ENCODE results near the gene DSG2. TPM values are rescaled to one million over a fixed set of nuclear protein-coding genes. Genes with fewer than 3 reads are reported as not detected.

Gene DSG2
- total RNA-seq, 1 experiment from 2014 or later: 194 TPM

GRCh38 chr18:31558567-31558966, 60.6 kb downstream of the DSG2 start:
- H3K27ac Mint-ChIP-seq (ENCODE audit: unreplicated experiment): no peak overlapping the region

GRCh38 chr18:31562726-31563125, 64.7 kb downstream of the DSG2 start:
- Mint-ChIP-seq H3K4me1 (ENCODE audit: low read depth, unreplicated experiment) (no peaks in the 10 kb centered on the region), H3K27ac (ENCODE audit: unreplicated experiment) (no peak overlapping the region), H3K27me3 (ENCODE audit: unreplicated experiment) (peaks cover 13% of the 10 kb centered on the region), H3K9me3 (ENCODE audit: low read depth, unreplicated experiment) (no peaks in the 10 kb centered on the region), H3K36me3 (ENCODE audit: insufficient read depth, unreplicated experiment) (no peaks in the 10 kb centered on the region), H3K4me3 (ENCODE audit: low read depth, unreplicated experiment) (no peak overlapping the region)
- no TSS peak for BruUV-seq (replicated peaks)
- CTCF ChIA-PET: interaction anchor here (0.6 kb wide), 1 partner anchor 223 kb away, joined by 4 read pairs; no protein-coding TSS in a partner anchor
- TF ChIP-seq CTCF (IDR thresholded peaks at IDR 0.05; ENCODE audit: unreplicated experiment): no peak
- intact Hi-C loops (cut with micrococcal nuclease; ENCODE audit: unreplicated experiment): loop anchor here (2.0 kb wide), 1 partner anchor 592 kb away; no protein-coding TSS in a partner anchor
- DNase-seq: no peak

More at GRCh38 chr18:31558567-31558966, 60.6 kb downstream of the DSG2 start:
- TF ChIP-seq CTCF (IDR thresholded peaks at IDR 0.05; ENCODE audit: unreplicated experiment): no peak
- CTCF ChIA-PET: interaction anchor here (0.6 kb wide), 1 partner anchor 631 kb away, joined by 3 read pairs; no protein-coding TSS in a partner anchor
- DNase-seq: no peak
- intact Hi-C loops (cut with micrococcal nuclease; ENCODE audit: unreplicated experiment): no loop called here
- no peaks in the 10 kb centered on the region for H3K27me3 Mint-ChIP-seq (ENCODE audit: unreplicated experiment)
- H3K9me3 Mint-ChIP-seq (ENCODE audit: low read depth, unreplicated experiment): no peaks in the 10 kb centered on the region
- H3K4me3 Mint-ChIP-seq (ENCODE audit: low read depth, unreplicated experiment): no peak overlapping the region
- no peaks in the 10 kb centered on the region for H3K36me3 Mint-ChIP-seq (ENCODE audit: insufficient read depth, unreplicated experiment)
- H3K4me1 Mint-ChIP-seq (ENCODE audit: low read depth, unreplicated experiment): peaks cover 21% of the 10 kb centered on the region
- BruUV-seq (replicated peaks): no TSS peak

DNA sequence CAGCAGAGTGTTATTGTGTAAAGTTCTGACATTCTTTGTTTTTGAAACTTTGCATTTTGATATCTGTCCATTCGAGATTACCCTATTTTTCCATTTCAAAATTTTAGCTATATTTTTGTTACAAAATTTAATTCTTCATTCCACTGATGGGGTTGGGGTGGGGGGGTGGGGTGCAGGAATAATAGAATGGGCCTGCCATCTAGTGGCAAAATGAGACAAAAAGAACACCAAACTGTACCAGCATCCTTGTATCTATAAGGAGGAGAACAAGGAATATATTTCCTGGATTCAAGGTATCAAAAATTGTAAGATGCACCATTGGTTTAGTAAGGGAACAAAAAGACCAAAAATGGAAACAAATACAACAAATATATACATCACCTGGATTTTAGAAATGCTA, 65.8 kb downstream of the DSG2 start:
- CTCF ChIA-PET: interaction anchor here (0.8 to 1.4 kb wide), 2 partner anchors 139 to 368 kb away, joined by 3 to 4 read pairs; no protein-coding TSS in a partner anchor
- intact Hi-C loops (cut with micrococcal nuclease; ENCODE audit: unreplicated experiment): loop anchor here (2.0 kb wide), 1 partner anchor 593 kb away; no protein-coding TSS in a partner anchor
- H3K36me3 Mint-ChIP-seq (ENCODE audit: insufficient read depth, unreplicated experiment): no peaks in the 10 kb centered on the region
- no peaks in the 10 kb centered on the region for H3K4me1 Mint-ChIP-seq (ENCODE audit: low read depth, unreplicated experiment)
- peaks cover 13% of the 10 kb centered on the region for H3K27me3 Mint-ChIP-seq (ENCODE audit: unreplicated experiment)
- H3K27ac Mint-ChIP-seq (ENCODE audit: unreplicated experiment): no peak overlapping the region
- no TSS peak for BruUV-seq (replicated peaks)
- TF ChIP-seq CTCF (IDR thresholded peaks at IDR 0.05; ENCODE audit: unreplicated experiment): peak; percentile 26
- no peaks in the 10 kb centered on the region for H3K9me3 Mint-ChIP-seq (ENCODE audit: low read depth, unreplicated experiment)
- no peak overlapping the region for H3K4me3 Mint-ChIP-seq (ENCODE audit: low read depth, unreplicated experiment)
- no peak for DNase-seq

DNA sequence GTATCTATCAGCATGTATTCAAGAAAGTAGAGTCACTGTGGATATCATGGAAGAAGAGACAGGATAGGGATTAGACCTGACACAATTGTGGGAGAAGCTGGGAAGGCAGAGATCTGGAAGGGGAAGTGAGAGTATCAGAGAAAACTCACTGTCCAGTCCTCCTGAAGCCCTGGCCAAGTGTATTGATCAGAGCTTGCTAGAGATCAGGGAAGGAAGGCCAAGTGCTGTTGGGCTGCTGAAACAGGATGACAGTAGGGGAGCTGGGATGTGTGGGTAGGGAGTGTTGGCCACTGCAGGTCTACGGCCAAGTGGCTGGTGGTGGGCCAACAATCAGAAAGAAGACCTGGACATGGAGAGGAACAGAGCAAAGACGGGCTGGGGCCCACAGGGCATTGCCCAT, 67.4 kb downstream of the DSG2 start:
- Mint-ChIP-seq H3K9me3 (ENCODE audit: low read depth, unreplicated experiment) (no peaks in the 10 kb centered on the region), H3K27ac (ENCODE audit: unreplicated experiment) (no peak overlapping the region), H3K4me1 (ENCODE audit: low read depth, unreplicated experiment) (no peaks in the 10 kb centered on the region), H3K36me3 (ENCODE audit: insufficient read depth, unreplicated experiment) (no peaks in the 10 kb centered on the region), H3K4me3 (ENCODE audit: low read depth, unreplicated experiment) (no peak overlapping the region), H3K27me3 (ENCODE audit: unreplicated experiment) (peaks cover 13% of the 10 kb centered on the region)
- intact Hi-C loops (cut with micrococcal nuclease; ENCODE audit: unreplicated experiment): no loop called here
- no peak for TF ChIP-seq CTCF (IDR thresholded peaks at IDR 0.05; ENCODE audit: unreplicated experiment)
- BruUV-seq (replicated peaks): no TSS peak
- no peak for DNase-seq
- CTCF ChIA-PET: no interaction called here

Measured in Calu3 (cell line).